ENCODE results near the gene MAD1L1. TPM values are rescaled to one million over a fixed set of nuclear protein-coding genes. Genes with fewer than 3 reads are reported as not detected.

The MAD1L1 gene
- total RNA-seq, 1 donor from 2014 or later = 32.3 TPM

- Mint-ChIP-seq H3K27me3 (ENCODE audit: low read depth, unreplicated experiment) (no peaks in the 10 kb centered on the region), H3K4me3 (ENCODE audit: unreplicated experiment) (no peak overlapping the region), H3K9me3 (ENCODE audit: unreplicated experiment) (peaks cover 3% of the 10 kb centered on the region), H3K27ac (ENCODE audit: unreplicated experiment) (no peak overlapping the region), H3K4me1 (ENCODE audit: low read depth, unreplicated experiment) (peaks cover 5% of the 10 kb centered on the region), H3K36me3 (ENCODE audit: low read depth, unreplicated experiment) (peaks cover 31% of the 10 kb centered on the region)
- Histone ChIP-seq H4K20me1 (ENCODE audit: insufficient read depth, low read length) (peaks cover 23% of the 10 kb centered on the region), H3K9ac (ENCODE audit: low read length) (no peak overlapping the region), H3K27me3 (ENCODE audit: insufficient read depth, low read length) (no peaks in the 10 kb centered on the region), H3K79me2 (ENCODE audit: insufficient read depth, low read length) (no peaks in the 10 kb centered on the region), H3K36me3 (ENCODE audit: insufficient read depth, low read length) (no peaks in the 10 kb centered on the region), H3K9me3 (ENCODE audit: insufficient read depth, low read depth, low read length) (no peaks in the 10 kb centered on the region), H3K27ac (ENCODE audit: low read depth, low read length) (no peak overlapping the region), H3K4me3 (ENCODE audit: insufficient read depth, low read depth, low read length) (no peak overlapping the region), H3K4me1 (ENCODE audit: insufficient read depth, low read length) (no peaks in the 10 kb centered on the region), H2AFZ (ENCODE audit: low read depth, low read length) (no peak overlapping the region), H3K4me2 (ENCODE audit: low read length) (no peak overlapping the region)
- no peak for DNase-seq (ENCODE audit: low read depth)
- FAIRE-seq = no peak
- TF ChIP-seq EZH2 (IDR thresholded peaks at IDR 0.05; ENCODE audit: insufficient read depth, low read length) (no peak), CTCF (IDR thresholded peaks at IDR 0.05; ENCODE audit: insufficient read depth, low read depth, low read length) (no peak)
Measured at GRCh38 chr7:2044311-2044882, 188.3 kb downstream of the MAD1L1 start.

- H3K27me3 ChIP-seq (ENCODE audit: insufficient read depth, low read length) = no peaks in the 10 kb centered on the region
- H3K4me2 ChIP-seq (ENCODE audit: low read length) = no peak overlapping the region
- H2AFZ ChIP-seq (ENCODE audit: low read depth, low read length) = no peak overlapping the region
- H3K79me2 ChIP-seq (ENCODE audit: insufficient read depth, low read length) = no peaks in the 10 kb centered on the region
- no peaks in the 10 kb centered on the region for H3K9me3 ChIP-seq (ENCODE audit: insufficient read depth, low read depth, low read length)
- H3K4me3 ChIP-seq (ENCODE audit: insufficient read depth, low read depth, low read length) = no peak overlapping the region
- Mint-ChIP-seq H3K4me3 (ENCODE audit: unreplicated experiment) (no peak overlapping the region), H3K27me3 (ENCODE audit: low read depth, unreplicated experiment) (no peaks in the 10 kb centered on the region), H3K4me1 (ENCODE audit: low read depth, unreplicated experiment) (no peaks in the 10 kb centered on the region), H3K27ac (ENCODE audit: unreplicated experiment) (no peak overlapping the region), H3K9me3 (ENCODE audit: unreplicated experiment) (peaks cover 4% of the 10 kb centered on the region), H3K36me3 (ENCODE audit: low read depth, unreplicated experiment) (peaks cover 34% of the 10 kb centered on the region)
- FAIRE-seq (no peak), DNase-seq (ENCODE audit: low read depth) (no peak)
- no peak overlapping the region for H3K27ac ChIP-seq (ENCODE audit: low read depth, low read length)
- H3K4me1 ChIP-seq (ENCODE audit: insufficient read depth, low read length) = no peaks in the 10 kb centered on the region
- peaks cover 24% of the 10 kb centered on the region for H4K20me1 ChIP-seq (ENCODE audit: insufficient read depth, low read length)
- no peaks in the 10 kb centered on the region for H3K36me3 ChIP-seq (ENCODE audit: insufficient read depth, low read length)
- TF ChIP-seq CTCF (IDR thresholded peaks at IDR 0.05; ENCODE audit: insufficient read depth, low read depth, low read length) = no peak
- H3K9ac ChIP-seq (ENCODE audit: low read length) = no peak overlapping the region
Measured at GRCh38 chr7:2043316-2044039, 189.3 kb downstream of the MAD1L1 start.

GRCh38 chr7:2042650-2043049 is 190.1 kb downstream of the MAD1L1 start:
- H2AFZ ChIP-seq (ENCODE audit: low read depth, low read length) = no peak overlapping the region
- H3K36me3 Mint-ChIP-seq (ENCODE audit: low read depth, unreplicated experiment) = peaks cover 34% of the 10 kb centered on the region
- FAIRE-seq = no peak

More at GRCh38 chr7:2042650-2043049, 190.1 kb downstream of the MAD1L1 start:
- Mint-ChIP-seq H3K27me3 (ENCODE audit: low read depth, unreplicated experiment) (no peaks in the 10 kb centered on the region), H3K27ac (ENCODE audit: unreplicated experiment) (no peak overlapping the region), H3K4me3 (ENCODE audit: unreplicated experiment) (no peak overlapping the region), H3K4me1 (ENCODE audit: low read depth, unreplicated experiment) (no peaks in the 10 kb centered on the region), H3K9me3 (ENCODE audit: unreplicated experiment) (peaks cover 4% of the 10 kb centered on the region)
- no peaks in the 10 kb centered on the region for H3K36me3 ChIP-seq (ENCODE audit: insufficient read depth, low read length)
- no peaks in the 10 kb centered on the region for H3K4me1 ChIP-seq (ENCODE audit: insufficient read depth, low read length)
- peaks cover 25% of the 10 kb centered on the region for H4K20me1 ChIP-seq (ENCODE audit: insufficient read depth, low read length)
- DNase-seq (ENCODE audit: low read depth) = no peak
- no peaks in the 10 kb centered on the region for H3K9me3 ChIP-seq (ENCODE audit: insufficient read depth, low read depth, low read length)
- H3K4me3 ChIP-seq (ENCODE audit: insufficient read depth, low read depth, low read length) = no peak overlapping the region
- H3K9ac ChIP-seq (ENCODE audit: low read length) = no peak overlapping the region
- H3K27ac ChIP-seq (ENCODE audit: low read depth, low read length) = no peak overlapping the region
- no peak overlapping the region for H3K4me2 ChIP-seq (ENCODE audit: low read length)
- TF ChIP-seq CTCF (IDR thresholded peaks at IDR 0.05; ENCODE audit: insufficient read depth, low read depth, low read length) (no peak), EZH2 (IDR thresholded peaks at IDR 0.05; ENCODE audit: insufficient read depth, low read length) (no peak)
- H3K27me3 ChIP-seq (ENCODE audit: insufficient read depth, low read length) = no peaks in the 10 kb centered on the region
- H3K79me2 ChIP-seq (ENCODE audit: insufficient read depth, low read length) = no peaks in the 10 kb centered on the region
